H1 (cell line): ENCODE data around the gene TRIM40. TPM values are rescaled to one million over a fixed set of nuclear protein-coding genes. Genes with fewer than 3 reads are reported as not detected.

Experiments used
- CTCF ChIA-PET: fragments of 300-600 bp; sonication (Branson Sonifier 250); formaldehyde crosslinking; loops from one replicate; lab custom pipeline; 2021; ENCODE audit not compliant: partially characterized antibody; lab: Charles Lee
- POLR2A ChIA-PET: fragments of 300-600 bp; sonication (Branson Sonifier 250); formaldehyde crosslinking; loops from one replicate; lab custom pipeline; 2021; ENCODE audit warnings: inconsistent platforms; ENCODE audit not compliant: partially characterized antibody; lab: Charles Lee
- DNase-seq, 2 experiments: peaks; one replicate each; pipeline versions ENCODE4 v3.0.0 to v3.0.0-alpha.2; 2010 to 2022; ENCODE audit warnings: low spot score in 2 of 2, low read depth in 1 of 2, mixed read lengths in 1 of 2
- FAIRE-seq: peaks from 2 replicates; lab custom pipeline; 2011; peaks lifted over from hg19 to GRCh38; lab: Jason Lieb, UNC
- H2AFZ ChIP-seq: 2 replicates; pipeline ENCODE4 v1.8.1; 2012; ENCODE audit warnings: low read length, inconsistent platforms
- H2AK5ac ChIP-seq: 2 replicates; pipeline ENCODE4 v1.6.1; 2013; ENCODE audit warnings: low read depth, low read length
- H2BK120ac ChIP-seq: replicated peaks from 2 replicates; pipeline ENCODE3; 2013; ENCODE audit warnings: low read depth, low read length, inconsistent platforms
- H2BK12ac ChIP-seq: 2 replicates; pipeline ENCODE4 v1.6.1; 2013; ENCODE audit warnings: low read depth, low read length
- H2BK15ac ChIP-seq: 2 replicates; pipeline ENCODE4 v1.6.1; 2013; ENCODE audit warnings: low read length
- H2BK20ac ChIP-seq: 2 replicates; pipeline ENCODE4 v1.6.1; 2013; ENCODE audit warnings: low read length
- H2BK5ac ChIP-seq: 2 replicates; pipeline ENCODE4 v1.6.1; 2013; ENCODE audit warnings: low read depth, low read length
- H3K14ac ChIP-seq: 2 replicates; pipeline ENCODE4 v1.6.1; 2013; ENCODE audit warnings: inconsistent platforms; ENCODE audit not compliant: insufficient read length
- H3K18ac ChIP-seq: 2 replicates; pipeline ENCODE4 v1.6.1; 2013; ENCODE audit warnings: low read length; ENCODE audit errors: extremely low read depth
- H3K23ac ChIP-seq: 2 replicates; pipeline ENCODE4 v1.6.1; 2013; ENCODE audit warnings: inconsistent platforms; ENCODE audit not compliant: insufficient read length
- H3K23me2 ChIP-seq: 2 replicates; pipeline ENCODE4 v1.6.1; 2013; ENCODE audit warnings: low read depth, low read length
- H3K27ac ChIP-seq: 2 replicates; pipeline ENCODE4 v1.6.1; 2011; ENCODE audit warnings: low read depth, low read length, inconsistent platforms
- H3K27me3 ChIP-seq, 4 experiments: replicated peaks in 1 of 4; 1 replicate in 1 of 4; 2 replicates in 3 of 4; pipeline versions ENCODE4 v1.6.1 to v1.8.1; 2011 to 2013; ENCODE audit warnings: low read length in 3 of 4, mild to moderate bottlenecking in 3 of 4, inconsistent platforms in 2 of 4, mixed read lengths in 2 of 4, moderate library complexity in 1 of 4; ENCODE audit not compliant: control insufficient read depth in 3 of 4, insufficient read depth in 3 of 4; ENCODE audit errors: extremely low read depth in 1 of 4
- H3K36me3 ChIP-seq, 4 experiments: 2 replicates each; pipeline versions ENCODE4 v1.6.1 to v1.8.1; 2011 to 2013; ENCODE audit warnings: mild to moderate bottlenecking in 4 of 4, low read length in 3 of 4, moderate library complexity in 2 of 4, control low read depth in 1 of 4, inconsistent platforms in 1 of 4; ENCODE audit not compliant: insufficient read depth in 4 of 4, control insufficient read depth in 2 of 4
- H3K4ac ChIP-seq: replicated peaks from 2 replicates; pipeline ENCODE3; 2013; ENCODE audit warnings: low read length, low read depth, mixed read lengths, inconsistent platforms; ENCODE audit not compliant: insufficient read length
- H3K4me1 ChIP-seq, 4 experiments: replicated peaks in 1 of 4; 1 replicate in 1 of 4; 2 replicates in 3 of 4; pipeline versions ENCODE4 v1.6.1 to v1.8.1; 2011 to 2013; ENCODE audit warnings: low read length in 3 of 4, inconsistent platforms in 2 of 4, mixed read lengths in 1 of 4; ENCODE audit not compliant: insufficient read depth in 4 of 4, control insufficient read depth in 3 of 4
- H3K4me2 ChIP-seq, 2 experiments: 2 replicates each; pipeline versions ENCODE4 v1.6.1 to v1.8.1; 2011 to 2013; ENCODE audit warnings: low read depth in 2 of 2, low read length in 2 of 2, control low read depth in 1 of 2, inconsistent platforms in 1 of 2, mild to moderate bottlenecking in 1 of 2; ENCODE audit not compliant: insufficient read depth in 1 of 2
- H3K4me3 ChIP-seq, 4 experiments: fragments of 200-600, 300-600 bp in 1 of 4; sonication (generic), shearing (Covaris generic), sonication (Bioruptor Twin) in 1 of 4; 2 replicates each; pipeline versions ENCODE4 v1.5.1 to v1.8.1; 2011 to 2016; ENCODE audit warnings: low read length in 4 of 4, low read depth in 3 of 4, control low read depth in 2 of 4, inconsistent platforms in 2 of 4, mild to moderate bottlenecking in 2 of 4, mixed read lengths in 1 of 4, moderate library complexity in 1 of 4; ENCODE audit not compliant: insufficient read depth in 2 of 4; ENCODE audit errors: extremely low read depth in 1 of 4
- H3K56ac ChIP-seq: replicated peaks from 2 replicates; pipeline ENCODE3; 2013; ENCODE audit warnings: low read depth, mild to moderate bottlenecking, mixed read lengths, low read length, inconsistent platforms; ENCODE audit not compliant: insufficient read length
- H3K79me1 ChIP-seq: 2 replicates; pipeline ENCODE4 v1.6.1; 2013; ENCODE audit warnings: low read depth, low read length, control low read depth
- H3K79me2 ChIP-seq, 2 experiments: 2 replicates each; pipeline versions ENCODE4 v1.6.1 to v1.8.1; 2012 to 2013; ENCODE audit warnings: low read length in 2 of 2, mild to moderate bottlenecking in 2 of 2, inconsistent platforms in 1 of 2; ENCODE audit not compliant: insufficient read depth in 2 of 2, control insufficient read depth in 1 of 2
- H3K9ac ChIP-seq, 4 experiments: replicated peaks in 1 of 4; 1 replicate in 1 of 4; 2 replicates in 3 of 4; pipeline versions ENCODE4 v1.6.1 to v1.8.1; 2011 to 2013; ENCODE audit warnings: low read depth in 3 of 4, low read length in 3 of 4, control low read depth in 2 of 4, mild to moderate bottlenecking in 2 of 4, moderate library complexity in 2 of 4, inconsistent platforms in 1 of 4; ENCODE audit errors: extremely low read depth in 1 of 4
- H3K9me3 ChIP-seq, 2 experiments: 2 replicates each; pipeline versions ENCODE4 v1.6.1 to v1.8.1; 2012 to 2013; ENCODE audit warnings: mild to moderate bottlenecking in 2 of 2, moderate library complexity in 2 of 2, control low read depth in 1 of 2, inconsistent platforms in 1 of 2, low read depth in 1 of 2, low read length in 1 of 2, mixed read lengths in 1 of 2; ENCODE audit not compliant: insufficient read depth in 2 of 2
- H4K20me1 ChIP-seq, 2 experiments: replicated peaks in 1 of 2; 2 replicates each; pipeline versions ENCODE3 to v1.8.1; 2011 to 2013; ENCODE audit warnings: inconsistent platforms in 2 of 2, low read length in 2 of 2, mild to moderate bottlenecking in 1 of 2; ENCODE audit not compliant: insufficient read depth in 2 of 2, control insufficient read depth in 1 of 2
- H4K5ac ChIP-seq: 2 replicates; pipeline ENCODE4 v1.6.1; 2013; ENCODE audit warnings: low read length, low read depth, mixed read lengths, inconsistent platforms; ENCODE audit not compliant: insufficient read length
- H4K8ac ChIP-seq: 2 replicates; pipeline ENCODE4 v1.8.0; 2013; ENCODE audit warnings: mild to moderate bottlenecking, moderate library complexity, low read length, inconsistent platforms; ENCODE audit not compliant: insufficient read depth; ENCODE audit errors: extremely low read depth
- H4K91ac ChIP-seq: replicated peaks from 2 replicates; pipeline ENCODE3; 2013; ENCODE audit warnings: low read length, mixed read lengths, inconsistent platforms; ENCODE audit not compliant: insufficient read length
- JUN ChIP-seq: IDR thresholded peaks from 2 replicates; pipeline ENCODE4 v1.6.1; 2011; ENCODE audit warnings: low read depth, mild to moderate bottlenecking, improper control_type of control experiment, low read length
- KDM5A ChIP-seq: fragments of 200-600 bp; IDR thresholded peaks from 2 replicates; pipeline ENCODE4 v1.7.1; 2012; ENCODE audit warnings: mild to moderate bottlenecking, low read length, inconsistent platforms, mixed read lengths
- SAP30 ChIP-seq: fragments of 300-600 bp; sonication (generic); IDR thresholded peaks from 2 replicates; pipeline ENCODE4 v1.7.1; 2012; ENCODE audit warnings: low read length, moderate library complexity, mild to moderate bottlenecking, inconsistent platforms; ENCODE audit not compliant: insufficient read depth, insufficient replicate concordance
- SP4 ChIP-seq: IDR thresholded peaks from 2 replicates; pipeline ENCODE4 v1.6.1; 2012; ENCODE audit warnings: low read length, inconsistent platforms
- WGBS, 2 experiments: shearing (Covaris generic) in 1 of 2; methylation state at CpG; one replicate each; pipeline versions ENCODE4 v1.1.6 to v1.1.7; 2013 to 2015; ENCODE audit warnings: low lambda C conversion rate in 2 of 2, mixed read lengths in 2 of 2, inconsistent platforms in 1 of 2, low coverage in 1 of 2, missing lambda C conversion rate in 1 of 2; ENCODE audit not compliant: insufficient replicate concordance in 2 of 2, insufficient coverage in 1 of 2, insufficient read length in 1 of 2; ENCODE audit errors: extremely low coverage in 1 of 2, missing lambda C conversion rate in 1 of 2; 5-methylcytosine and 5-hydroxymethylcytosine counted together
- polyA plus RNA-seq, 7 experiments: library from polyadenylated mRNA; depleted of rRNA in 3 of 7; stranded (reverse) in 5 of 7; unstranded in 2 of 7; fragments of >200 nt in 5 of 7; fragments of 200-250 nt in 2 of 7; gene quantifications; 1 replicate in 5 of 7; 2 replicates in 1 of 7; 4 replicates in 1 of 7; pipeline versions ENCODE4 v1.2.1 to v1.2.3, GENCODE V29; 2011 to 2013; ENCODE audit warnings: missing spikeins in 2 of 7, mixed read lengths in 2 of 7
- total RNA-seq: library from RNA; stranded (reverse); fragmentation: NEBNext Ultra II Directional; extraction: Animal tissue kit (Norgen Biotek cat#: 25700); gene quantifications from 2 replicates; pipeline ENCODE4 v1.2.1, GENCODE V29; 2021

TRIM40 gene
- total and polyA plus RNA-seq, 2 of the 8 experiments (the other 6 are each of a cell fraction or from before 2014, with no cell fraction given) = not detected

DNA sequence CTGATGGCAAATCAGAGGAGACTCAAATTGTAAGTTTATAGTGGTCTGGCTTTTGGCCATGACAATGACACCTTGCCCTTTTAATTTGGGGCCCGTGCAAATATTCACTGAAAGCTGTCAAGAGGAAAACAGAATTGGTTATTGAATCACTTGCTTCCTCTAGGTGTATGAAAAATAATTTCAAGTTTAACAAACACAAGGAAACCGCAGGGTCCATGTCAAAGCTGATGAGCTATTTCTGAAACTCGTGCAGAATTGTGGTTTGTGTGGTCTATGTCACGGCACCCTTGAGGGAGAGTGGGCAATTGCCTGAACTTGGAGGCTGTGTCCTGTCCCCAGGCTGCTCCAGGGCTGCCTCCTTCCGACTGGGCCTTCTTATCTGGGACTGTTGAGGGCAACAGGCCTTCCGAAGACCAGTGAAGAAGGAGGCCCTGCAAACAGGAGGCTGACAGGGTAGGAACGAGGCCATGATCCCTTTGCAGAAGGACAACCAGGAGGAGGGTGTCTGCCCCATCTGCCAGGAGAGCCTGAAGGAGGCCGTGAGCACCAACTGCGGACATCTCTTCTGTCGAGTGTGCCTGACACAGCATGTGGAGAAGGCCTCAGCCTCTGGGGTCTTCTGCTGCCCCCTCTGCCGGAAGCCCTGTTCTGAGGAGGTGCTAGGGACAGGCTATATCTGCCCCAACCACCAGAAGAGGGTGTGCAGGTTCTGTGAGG is 788 bp downstream of the TRIM40 start:
- FAIRE-seq = no peak
- TF ChIP-seq SP4 (no peak), SAP30 (no peak), JUN (no peak), KDM5A (no peak)
- TF ChIP-seq, all 59 proteins: peak for 0

More for the DNA sequence above, 788 bp downstream of the TRIM40 start:
- Histone ChIP-seq H2BK5ac (no peak overlapping the region; the same call in 1 of the 2 replicates), H4K91ac (no peak overlapping the region), H4K5ac (no peak overlapping the region), H3K4ac (no peak overlapping the region), H2BK120ac (no peak overlapping the region), H3K9me3 (no peaks in the 10 kb centered on the region), H4K8ac (no peak overlapping the region), H3K4me1 (no peaks in the 10 kb centered on the region), H3K4me3 (no peak overlapping the region), H2BK12ac (no peak overlapping the region), H3K56ac (no peak overlapping the region), H3K27me3 (peaks cover 0 to 3% (median 1%) of the 10 kb centered on the region in 4 experiments; a peak in 1 of 7 replicates), H4K20me1 (no peaks in the 10 kb centered on the region), H3K23me2 (no peaks in the 10 kb centered on the region), H2BK15ac (no peak overlapping the region), H3K9ac (no peak overlapping the region), H3K4me2 (no peak overlapping the region), H3K14ac (no peak overlapping the region), H3K36me3 (no peaks in the 10 kb centered on the region), H2BK20ac (no peak overlapping the region), H3K18ac (no peak overlapping the region), H3K27ac (no peak overlapping the region), H3K79me1 (no peaks in the 10 kb centered on the region), H2AK5ac (no peak overlapping the region; the same call in 1 of the 2 replicates), H3K23ac (no peak overlapping the region), H2AFZ (no peak overlapping the region), H3K79me2 (no peaks in the 10 kb centered on the region)
- CTCF ChIA-PET = interaction anchor here (1.4 to 10.2 kb wide), 3 partner anchors 12 to 31 kb away, joined by 4 to 166 read pairs (median 7); no protein-coding TSS in a partner anchor
- 89% methylated on average over 11 of the region's 11 CpGs; no CpG with 5 or more reads in 1 of the 2 experiments for WGBS, 2 experiments
- POLR2A ChIA-PET = interaction anchor here (0.9 kb wide), 1 partner anchor 8 kb away, joined by 3 read pairs; no protein-coding TSS in a partner anchor
- no peak for DNase-seq
